Vagina (tissue), 2 donors: Measurements from ENCODE around the gene EBF3. TPM values are rescaled to one million over a fixed set of nuclear protein-coding genes. Genes with fewer than 3 reads are reported as not detected.

Source experiments
- DNase-seq, 2 donors: peaks; one replicate each; pipeline ENCODE4 v3.0.0-alpha.2; 2017; ENCODE audit errors: extremely low spot score in 2 of 2
- H3K27ac ChIP-seq: fragments of 200-600 bp; sonication (generic); one replicate; pipeline ENCODE4 v1.5.1; 2019
- H3K27me3 ChIP-seq: fragments of 200-600 bp; sonication (generic); one replicate; pipeline ENCODE4 v1.5.1; 2019
- H3K36me3 ChIP-seq, 2 donors: fragments of 200-600 bp; sonication (generic); one replicate each; pipeline ENCODE4 v1.5.1; 2017 to 2019
- H3K4me1 ChIP-seq: fragments of 200-600 bp; sonication (generic); one replicate; pipeline ENCODE4 v1.5.1; 2019
- H3K4me3 ChIP-seq, 2 donors: fragments of 200-600 bp; sonication (generic); 1 replicate in 1 of 2; 2 replicates in 1 of 2; pipeline ENCODE4 v1.5.1; 2016 to 2019
- H3K9me3 ChIP-seq: fragments of 200-600 bp; sonication (generic); one replicate; pipeline ENCODE4 v1.5.1; 2019
- POLR2A ChIP-seq, 2 donors: fragments of 450-650 bp; IDR thresholded peaks; one replicate each; pipeline ENCODE4 v1.6.1; 2017; ENCODE audit warnings: antibody characterized with exemption in 2 of 2, mild to moderate bottlenecking in 2 of 2, moderate library complexity in 2 of 2
- POLR2AphosphoS5 ChIP-seq, 2 donors: sonication (generic); formaldehyde crosslinking; IDR thresholded peaks; one replicate each; pipeline ENCODE4 v1.9.0; 2017; ENCODE audit warnings: antibody characterized with exemption in 2 of 2, mild to moderate bottlenecking in 2 of 2, low read depth in 1 of 2; ENCODE audit not compliant: insufficient read depth in 1 of 2
- intact Hi-C: fragments of 100-400 bp; cut with DNase I; formaldehyde crosslinking; loops from one replicate; pipeline ENCODE4 v1.15.1; 2023
- total RNA-seq: library from RNA; depleted of rRNA; stranded (reverse); fragments of >200 nt; gene quantifications from one replicate; pipeline ENCODE4 v1.2.3, GENCODE V29; 2016
- TF ChIP-seq, protein P1 (sequence below), 3 experiments: fragments of 450-650 bp in 2 of 3; fragments of 200-600 bp in 1 of 3; sonication (generic) in 1 of 3; IDR thresholded peaks; one replicate each; pipeline ENCODE4 v1.5.1; 2017 to 2019; ENCODE audit warnings: antibody characterized with exemption in 3 of 3, mild to moderate bottlenecking in 2 of 3, moderate library complexity in 2 of 3

The EBF3 gene
- total RNA-seq, 1 donor from 2014 or later: 10.6 TPM

DNA sequence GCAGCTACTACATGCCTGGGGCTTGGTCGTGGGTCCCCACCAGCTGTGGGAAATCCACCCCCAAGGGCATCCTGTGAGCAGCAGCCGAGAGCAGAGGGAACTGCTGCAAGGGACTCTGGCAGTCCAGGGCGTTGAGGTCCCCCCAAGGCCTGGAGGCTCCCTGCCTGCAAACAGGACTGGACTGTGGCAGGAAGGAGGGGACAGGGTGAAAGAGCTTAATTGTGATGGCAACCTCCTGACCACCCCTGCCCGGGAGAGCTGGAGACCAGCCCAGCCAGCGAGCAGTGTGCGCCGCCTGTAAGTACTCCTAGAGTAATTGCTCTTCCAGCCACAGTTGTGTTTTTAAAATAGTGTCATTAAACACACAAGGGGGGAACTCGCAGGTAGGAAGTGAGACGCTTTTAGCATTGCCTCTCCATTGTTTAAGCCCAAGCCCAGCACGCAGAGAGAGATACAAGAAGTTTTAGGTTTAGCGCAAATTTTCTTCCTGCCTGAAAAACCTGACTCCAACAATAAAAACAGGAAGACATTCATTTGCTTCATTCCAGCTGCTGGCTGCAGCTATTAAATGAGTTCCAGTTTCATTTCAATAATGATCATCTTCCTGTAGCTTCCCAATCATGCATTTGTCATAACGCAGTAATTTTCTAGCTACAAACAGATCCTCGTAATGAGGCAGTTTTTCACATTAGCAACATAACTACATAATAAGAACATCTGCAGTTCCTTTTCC lies 111.1 kb downstream of the EBF3 start:
- Histone ChIP-seq H3K27me3 (no peaks in the 10 kb centered on the region), H3K4me1 (no peaks in the 10 kb centered on the region), H3K27ac (no peak overlapping the region), H3K9me3 (no peaks in the 10 kb centered on the region), H3K4me3 (no peak overlapping the region), H3K36me3 (no peaks in the 10 kb centered on the region)
- TF ChIP-seq, protein P1, sequence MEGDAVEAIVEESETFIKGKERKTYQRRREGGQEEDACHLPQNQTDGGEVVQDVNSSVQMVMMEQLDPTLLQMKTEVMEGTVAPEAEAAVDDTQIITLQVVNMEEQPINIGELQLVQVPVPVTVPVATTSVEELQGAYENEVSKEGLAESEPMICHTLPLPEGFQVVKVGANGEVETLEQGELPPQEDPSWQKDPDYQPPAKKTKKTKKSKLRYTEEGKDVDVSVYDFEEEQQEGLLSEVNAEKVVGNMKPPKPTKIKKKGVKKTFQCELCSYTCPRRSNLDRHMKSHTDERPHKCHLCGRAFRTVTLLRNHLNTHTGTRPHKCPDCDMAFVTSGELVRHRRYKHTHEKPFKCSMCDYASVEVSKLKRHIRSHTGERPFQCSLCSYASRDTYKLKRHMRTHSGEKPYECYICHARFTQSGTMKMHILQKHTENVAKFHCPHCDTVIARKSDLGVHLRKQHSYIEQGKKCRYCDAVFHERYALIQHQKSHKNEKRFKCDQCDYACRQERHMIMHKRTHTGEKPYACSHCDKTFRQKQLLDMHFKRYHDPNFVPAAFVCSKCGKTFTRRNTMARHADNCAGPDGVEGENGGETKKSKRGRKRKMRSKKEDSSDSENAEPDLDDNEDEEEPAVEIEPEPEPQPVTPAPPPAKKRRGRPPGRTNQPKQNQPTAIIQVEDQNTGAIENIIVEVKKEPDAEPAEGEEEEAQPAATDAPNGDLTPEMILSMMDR (IDR thresholded peaks at IDR 0.05): no peak
- no peak for TF ChIP-seq POLR2A (IDR thresholded peaks at IDR 0.05)
- DNase-seq: no peak
- intact Hi-C loops: no loop called here

DNA sequence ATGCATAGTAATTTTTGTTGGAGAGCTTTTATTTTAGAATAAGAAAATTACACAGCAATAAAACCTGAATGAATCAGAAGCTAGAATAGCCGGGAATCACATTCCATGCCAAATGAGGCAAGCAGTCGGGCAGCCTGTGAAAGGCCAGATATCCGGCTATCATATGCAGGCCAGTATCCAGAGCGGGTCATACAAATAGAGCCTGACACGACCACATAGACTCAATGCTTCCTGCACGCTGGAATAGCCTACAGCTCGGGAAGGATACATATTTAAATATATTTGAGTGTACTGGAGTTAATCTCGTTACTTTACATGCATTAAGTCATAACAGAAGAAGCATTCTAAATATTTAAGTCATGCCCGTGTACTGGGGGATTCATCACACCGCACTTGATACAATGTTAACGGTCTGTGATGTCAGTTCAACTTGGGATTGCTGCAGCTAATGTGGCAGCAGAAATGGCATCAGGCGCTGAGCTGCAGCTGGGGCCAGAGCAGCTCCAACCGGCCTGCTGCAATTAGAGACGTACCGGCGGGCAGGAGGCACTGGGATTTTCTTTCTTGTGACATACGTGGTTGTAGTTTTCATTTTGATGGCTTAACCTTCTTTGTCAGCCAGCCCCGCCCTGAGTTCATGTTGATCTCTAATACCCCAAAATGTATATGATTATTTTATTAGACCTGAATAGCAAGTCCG lies 112.0 kb downstream of the EBF3 start:
- Histone ChIP-seq H3K9me3 (no peaks in the 10 kb centered on the region), H3K27ac (no peak overlapping the region), H3K36me3 (no peaks in the 10 kb centered on the region), H3K4me3 (no peak overlapping the region), H3K27me3 (no peaks in the 10 kb centered on the region), H3K4me1 (no peaks in the 10 kb centered on the region)
- DNase-seq: no peak
- TF ChIP-seq, protein P1 (IDR thresholded peaks at IDR 0.05): no peak
- TF ChIP-seq POLR2A (IDR thresholded peaks at IDR 0.05): no peak
- no peak for TF ChIP-seq POLR2AphosphoS5 (IDR thresholded peaks at IDR 0.05; ENCODE audit: insufficient read depth in 1 of 2, low read depth in 1 of 2)
- intact Hi-C loops: no loop called here

DNA sequence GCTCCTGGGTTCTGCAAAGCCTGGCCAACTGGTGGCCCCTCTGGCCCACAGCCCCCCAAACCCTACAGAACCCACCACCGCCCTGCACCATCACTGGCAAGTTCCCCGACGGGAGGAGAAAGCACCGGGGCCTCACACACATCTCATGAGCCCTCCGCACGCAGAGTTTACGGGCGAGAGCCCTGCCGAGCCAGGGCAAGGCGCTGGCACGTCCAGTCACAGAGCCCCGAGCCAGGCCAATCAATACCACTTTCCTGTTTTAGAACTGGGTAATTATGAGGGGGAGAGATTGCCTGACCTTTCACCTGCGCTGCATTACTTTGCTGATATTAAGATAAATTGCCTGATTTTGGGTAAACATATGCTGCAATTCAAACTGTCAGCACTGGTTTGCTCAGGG lies 113.3 kb downstream of the EBF3 start:
- intact Hi-C loops: no loop called here
- Histone ChIP-seq H3K9me3 (no peaks in the 10 kb centered on the region), H3K27ac (no peak overlapping the region), H3K4me3 (no peak overlapping the region), H3K27me3 (no peaks in the 10 kb centered on the region), H3K36me3 (no peaks in the 10 kb centered on the region), H3K4me1 (no peaks in the 10 kb centered on the region)
- no peak for DNase-seq
- TF ChIP-seq POLR2AphosphoS5 (IDR thresholded peaks at IDR 0.05; ENCODE audit: insufficient read depth in 1 of 2, low read depth in 1 of 2) (no peak), POLR2A (IDR thresholded peaks at IDR 0.05) (no peak)
- TF ChIP-seq, protein P1 (IDR thresholded peaks at IDR 0.05): no peak

DNA sequence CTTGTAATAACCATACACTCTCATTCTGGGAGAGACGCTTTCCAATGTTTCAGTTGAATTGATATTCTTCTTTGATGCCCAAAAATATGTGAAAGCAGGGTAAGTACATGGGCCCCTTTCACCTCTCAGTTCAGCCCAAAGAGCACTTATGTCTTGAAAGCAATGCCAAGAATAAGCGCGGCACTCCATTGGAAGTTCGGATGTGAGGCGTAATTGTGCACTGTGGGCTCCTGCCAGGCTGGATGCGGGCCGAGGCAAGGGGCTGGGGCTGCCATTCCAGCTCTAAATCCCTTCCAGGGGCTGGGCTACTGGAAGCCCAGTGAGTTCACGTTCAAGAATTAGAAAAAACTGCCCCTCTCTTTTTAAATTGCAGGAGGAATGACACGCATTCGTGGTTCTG lies 113.8 kb downstream of the EBF3 start:
- no peak overlapping the region for H3K4me3 ChIP-seq
- TF ChIP-seq, protein P1 (IDR thresholded peaks at IDR 0.05): no peak
- no peak for TF ChIP-seq POLR2A (IDR thresholded peaks at IDR 0.05)
- no peak for TF ChIP-seq POLR2AphosphoS5 (IDR thresholded peaks at IDR 0.05; ENCODE audit: insufficient read depth in 1 of 2, low read depth in 1 of 2)
- H3K27ac ChIP-seq: no peak overlapping the region
- intact Hi-C loops: no loop called here
- no peak for DNase-seq
- H3K36me3 ChIP-seq: no peaks in the 10 kb centered on the region
- H3K27me3 ChIP-seq: no peaks in the 10 kb centered on the region
- no peaks in the 10 kb centered on the region for H3K4me1 ChIP-seq
- H3K9me3 ChIP-seq: no peaks in the 10 kb centered on the region

DNA sequence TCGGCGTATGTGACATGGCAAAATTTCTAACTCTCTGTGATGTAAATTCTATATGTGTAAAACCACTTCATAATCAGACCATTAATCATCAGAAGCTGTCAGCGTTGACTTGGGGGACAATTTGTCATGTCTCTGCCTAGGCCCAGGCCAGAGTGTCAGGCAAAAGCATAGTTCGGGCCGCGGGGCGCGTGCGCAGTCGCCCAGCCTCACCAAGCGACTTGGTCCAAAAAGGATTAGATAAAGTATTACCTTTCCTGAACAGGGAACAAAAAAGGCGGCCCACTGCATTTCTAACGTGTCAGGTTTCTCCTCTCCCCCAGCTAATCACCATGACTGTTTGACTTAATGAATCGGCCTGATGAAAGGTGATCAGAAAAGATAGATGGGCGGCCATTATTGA lies 114.2 kb downstream of the EBF3 start:
- DNase-seq: no peak
- intact Hi-C loops: no loop called here
- H3K9me3 ChIP-seq: no peaks in the 10 kb centered on the region
- no peaks in the 10 kb centered on the region for H3K27me3 ChIP-seq
- TF ChIP-seq, protein P1 (IDR thresholded peaks at IDR 0.05): no peak
- H3K4me1 ChIP-seq: no peaks in the 10 kb centered on the region
- no peak overlapping the region for H3K4me3 ChIP-seq
- no peaks in the 10 kb centered on the region for H3K36me3 ChIP-seq
- no peak overlapping the region for H3K27ac ChIP-seq
